Esophagus muscularis mucosa (tissue), 2 donors: Measurements from ENCODE around the gene WDR64.

ENCODE experiments used
- POLR2A ChIP-seq: fragments of 450-650 bp; IDR thresholded peaks from one replicate; pipeline ENCODE4 v1.6.1; 2017; ENCODE audit warnings: antibody characterized with exemption, moderate library complexity, mild to moderate bottlenecking, low read depth
- POLR2AphosphoS5 ChIP-seq, 2 donors: sonication (generic); formaldehyde crosslinking; IDR thresholded peaks; one replicate each; pipeline ENCODE4 v1.6.1; 2017; ENCODE audit warnings: antibody characterized with exemption in 2 of 2

- no peak for TF ChIP-seq POLR2AphosphoS5 (IDR thresholded peaks at IDR 0.05)
- no peak for TF ChIP-seq POLR2A
These were observed 37.9 kb upstream of the WDR64 start for GRCh38 chr1:241614144-241614543.
